A172 (cell line): Measurements from ENCODE around the gene SLC47A1. TPM values are rescaled to one million over a fixed set of nuclear protein-coding genes. Genes with fewer than 3 reads are reported as not detected.
"Not testable (repeated sequence)": the region's sequence is repeated elsewhere in the genome, so short reads cannot be mapped to it uniquely, and the experiment has no call there.

Source experiments
- DNase-seq: peaks from one replicate; pipeline ENCODE4 v3.0.0-alpha.2; 2015; ENCODE audit warnings: low spot score
- total RNA-seq: library from RNA; depleted of rRNA; stranded (reverse); fragments of >200 nt; shearing (Covaris generic); gene quantifications from 2 replicates; pipeline ENCODE4 v1.2.3, GENCODE V29; 2014; rRNA removed

SLC47A1 gene, protein sequence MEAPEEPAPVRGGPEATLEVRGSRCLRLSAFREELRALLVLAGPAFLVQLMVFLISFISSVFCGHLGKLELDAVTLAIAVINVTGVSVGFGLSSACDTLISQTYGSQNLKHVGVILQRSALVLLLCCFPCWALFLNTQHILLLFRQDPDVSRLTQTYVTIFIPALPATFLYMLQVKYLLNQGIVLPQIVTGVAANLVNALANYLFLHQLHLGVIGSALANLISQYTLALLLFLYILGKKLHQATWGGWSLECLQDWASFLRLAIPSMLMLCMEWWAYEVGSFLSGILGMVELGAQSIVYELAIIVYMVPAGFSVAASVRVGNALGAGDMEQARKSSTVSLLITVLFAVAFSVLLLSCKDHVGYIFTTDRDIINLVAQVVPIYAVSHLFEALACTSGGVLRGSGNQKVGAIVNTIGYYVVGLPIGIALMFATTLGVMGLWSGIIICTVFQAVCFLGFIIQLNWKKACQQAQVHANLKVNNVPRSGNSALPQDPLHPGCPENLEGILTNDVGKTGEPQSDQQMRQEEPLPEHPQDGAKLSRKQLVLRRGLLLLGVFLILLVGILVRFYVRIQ
- total RNA-seq, result 4.3 and 7.3 TPM in 2 replicates

DNA sequence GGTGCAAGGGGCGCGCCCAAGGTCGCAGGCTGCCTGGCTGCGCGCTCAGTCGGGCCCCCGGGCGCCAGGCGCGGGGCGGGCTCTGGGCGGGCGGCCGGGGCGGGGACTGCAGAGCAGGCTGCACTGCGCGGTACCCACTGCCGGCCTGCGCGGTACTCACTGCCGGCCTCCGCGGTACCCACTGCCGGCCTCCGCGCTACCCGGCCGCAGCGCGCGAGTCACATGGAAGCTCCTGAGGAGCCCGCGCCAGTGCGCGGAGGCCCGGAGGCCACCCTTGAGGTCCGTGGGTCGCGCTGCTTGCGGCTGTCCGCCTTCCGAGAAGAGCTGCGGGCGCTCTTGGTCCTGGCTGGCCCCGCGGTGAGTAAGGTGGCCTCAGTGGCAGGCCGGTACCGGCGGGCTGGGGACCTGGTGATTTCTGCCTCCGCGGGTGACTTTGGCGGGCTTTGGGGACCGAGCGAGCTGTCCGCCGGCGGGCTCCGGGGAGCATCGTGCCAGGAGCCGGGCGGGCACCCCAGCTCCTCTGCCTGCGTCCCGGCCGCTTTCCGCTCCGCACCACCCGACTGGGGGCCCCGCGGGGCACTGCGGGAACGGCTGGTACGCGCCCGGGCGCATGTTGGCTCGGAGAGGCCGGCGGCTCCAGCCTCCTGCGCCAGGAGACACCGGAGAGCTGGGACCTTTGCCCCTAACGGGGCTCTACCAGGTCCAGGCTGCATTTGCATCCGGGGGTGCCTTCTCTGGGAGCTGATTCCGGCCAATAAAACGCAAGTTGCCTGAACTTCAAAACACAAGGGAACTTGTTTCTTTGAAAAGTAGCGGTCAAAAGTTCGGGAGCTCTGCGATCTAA lies at the start of gene SLC47A1:
Gene SLC47A1 (plus strand): TSS at position 137 of the 844 bp plus-strand sequence. CDS start 86 bp downstream, at position 223.
- DNase-seq, result no peak

GRCh38 chr17:19485800-19486340 lies 47.8 kb upstream of the SLC47A1 start:
- DNase-seq, result no peak

GRCh38 chr17:19486351-19487023 lies 47.2 kb upstream of the SLC47A1 start:
- DNase-seq, result no peak

DNA sequence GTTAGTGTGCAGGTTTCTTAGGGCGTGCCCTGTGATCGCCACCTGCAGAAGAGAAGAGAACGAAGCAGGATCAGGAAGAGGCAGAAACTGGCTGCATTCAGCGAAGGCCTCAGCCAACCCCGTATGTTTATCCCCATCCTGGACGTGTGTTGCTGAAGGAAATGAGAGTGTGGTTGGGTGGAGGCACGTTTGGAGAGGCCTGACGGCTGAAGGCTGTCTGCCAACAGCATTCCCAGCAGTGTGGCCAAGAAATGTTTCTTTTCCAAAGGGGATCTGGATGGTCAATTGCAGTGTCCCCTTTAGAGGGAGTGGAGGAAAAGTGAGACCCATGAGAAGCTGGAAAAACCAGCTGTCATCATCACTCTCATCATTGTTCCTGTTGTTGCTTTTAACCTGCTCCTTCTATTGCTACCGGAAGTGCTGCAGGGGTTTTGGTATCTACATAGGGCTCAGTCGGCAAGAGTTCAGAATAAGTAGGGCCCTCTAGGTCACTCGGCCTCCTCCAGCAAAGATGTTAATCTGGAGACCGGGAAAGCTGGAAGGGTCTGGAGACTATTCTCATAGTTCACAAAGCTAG lies 46.5 kb upstream of the SLC47A1 start:
- DNase-seq, result no peak

DNA sequence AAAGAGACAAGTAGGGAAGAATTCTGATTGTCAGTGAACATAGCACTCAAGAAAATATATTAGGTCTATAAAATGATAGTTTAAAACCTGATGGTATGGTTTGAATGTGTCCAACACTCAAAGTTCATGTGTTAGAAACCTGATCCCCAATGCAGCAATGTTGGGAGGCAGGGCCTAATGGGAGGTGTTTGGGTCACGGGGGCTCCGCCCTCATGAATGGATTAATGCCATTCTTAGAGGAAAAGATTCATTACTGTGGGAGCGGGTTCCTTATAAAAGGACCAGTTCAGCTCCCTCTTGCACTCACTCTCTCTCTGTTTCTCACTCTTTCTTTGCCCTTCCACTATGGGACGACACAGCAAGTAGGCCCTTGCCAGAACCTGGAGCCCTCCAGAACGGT lies 41.5 kb upstream of the SLC47A1 start:
- no peak for DNase-seq

GRCh38 chr17:19494961-19495806 lies 38.5 kb upstream of the SLC47A1 start:
- DNase-seq, result no peak

DNA sequence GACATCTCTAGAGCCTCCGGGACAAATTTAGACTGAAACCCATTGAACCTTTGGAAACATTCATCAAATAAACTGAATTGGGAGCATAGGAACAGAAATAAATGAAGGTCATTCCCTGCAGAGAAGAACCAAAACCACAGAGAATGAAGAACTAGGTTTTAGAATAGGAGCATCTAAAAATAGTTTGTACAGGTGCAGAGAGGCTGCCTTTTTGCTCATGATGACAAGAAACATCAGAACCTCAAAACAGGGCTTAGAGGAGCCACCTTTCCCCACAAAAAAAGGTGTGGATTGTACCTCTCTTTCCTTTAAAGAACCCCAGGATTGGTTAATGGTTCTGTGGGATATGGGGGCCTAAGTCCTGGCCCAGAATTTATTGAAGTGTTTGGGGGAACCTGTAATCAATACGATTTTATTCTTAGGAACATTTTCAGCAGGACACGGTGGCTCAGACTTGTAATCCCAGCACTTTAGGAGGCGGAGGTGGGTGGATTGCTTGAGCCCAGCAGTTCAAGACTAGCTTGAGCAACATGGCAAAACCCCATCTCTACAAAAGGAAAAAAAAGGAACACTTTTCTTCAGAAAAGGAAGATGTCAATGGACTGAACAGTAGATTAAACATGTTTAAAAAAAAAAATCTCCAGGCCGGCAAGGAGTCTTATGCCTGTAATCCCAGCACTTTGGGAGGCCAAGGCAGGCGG lies 37.7 kb upstream of the SLC47A1 start:
- DNase-seq, result no peak

GRCh38 chr17:19497624-19498023 lies 36.0 kb upstream of the SLC47A1 start:
- DNase-seq, result no peak

DNA sequence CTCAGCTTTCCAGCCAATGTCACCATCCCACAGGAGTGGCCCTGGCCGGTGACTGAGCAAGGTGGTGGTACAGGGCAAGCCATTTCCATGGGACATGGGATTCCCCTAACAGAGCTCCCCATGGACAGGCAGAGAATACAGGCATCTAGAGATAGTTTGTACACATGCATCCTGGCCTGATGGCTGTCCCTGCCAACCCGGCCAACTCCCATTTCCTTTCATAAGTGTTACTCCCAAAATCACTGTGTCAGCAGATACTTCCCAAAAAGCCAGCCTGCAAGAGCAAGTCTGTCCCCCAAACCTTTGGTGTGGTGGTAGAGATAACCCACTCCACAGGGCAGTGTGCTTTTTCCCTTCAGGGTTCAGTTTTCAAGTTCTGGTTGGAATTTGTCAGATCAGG lies 32.4 kb upstream of the SLC47A1 start:
- no peak for DNase-seq

GRCh38 chr17:19502517-19502916 lies 31.1 kb upstream of the SLC47A1 start:
- DNase-seq, result no peak

DNA sequence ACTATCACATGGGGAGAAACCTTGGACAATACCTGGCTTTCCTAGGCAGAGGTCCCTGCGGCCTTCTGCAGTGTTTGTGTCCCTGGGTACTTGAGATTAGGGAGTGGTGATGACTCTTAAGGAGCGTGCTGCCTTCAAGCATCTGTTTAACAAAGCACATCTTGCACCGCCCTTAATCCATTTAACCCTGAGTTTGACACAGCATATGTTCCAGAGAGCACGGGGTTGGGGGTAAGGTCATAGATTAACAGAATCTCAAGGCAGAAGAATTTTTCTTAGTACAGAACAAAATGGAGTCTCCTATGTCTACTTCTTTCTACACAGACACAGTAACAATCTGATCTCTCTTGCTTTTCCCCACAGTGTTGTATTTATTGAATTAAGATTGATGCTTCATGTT lies 28.1 kb upstream of the SLC47A1 start:
- DNase-seq, result not testable (repeated sequence)

GRCh38 chr17:19507775-19508576 lies 25.7 kb upstream of the SLC47A1 start:
- DNase-seq, result peak; percentile 92

DNA sequence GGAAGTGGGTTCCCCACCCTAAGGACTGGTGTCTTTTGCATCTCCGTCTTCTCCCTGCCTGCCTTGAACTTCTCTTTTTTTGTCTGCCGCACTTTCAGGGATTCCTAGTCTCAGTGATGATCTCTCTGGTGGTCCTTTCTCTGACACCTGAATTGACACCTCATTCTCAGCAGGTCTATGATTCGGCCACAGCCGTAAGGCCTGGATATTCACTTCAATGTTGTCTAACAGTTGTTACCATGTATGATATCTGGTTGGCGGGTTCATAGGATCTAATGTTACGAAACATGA lies 25.1 kb upstream of the SLC47A1 start:
- DNase-seq, result peak; percentile 5

GRCh38 chr17:19509281-19509852 lies 24.3 kb upstream of the SLC47A1 start:
- DNase-seq, result not testable (repeated sequence)

GRCh38 chr17:19510903-19511302 lies 22.8 kb upstream of the SLC47A1 start:
- DNase-seq, result no peak

DNA sequence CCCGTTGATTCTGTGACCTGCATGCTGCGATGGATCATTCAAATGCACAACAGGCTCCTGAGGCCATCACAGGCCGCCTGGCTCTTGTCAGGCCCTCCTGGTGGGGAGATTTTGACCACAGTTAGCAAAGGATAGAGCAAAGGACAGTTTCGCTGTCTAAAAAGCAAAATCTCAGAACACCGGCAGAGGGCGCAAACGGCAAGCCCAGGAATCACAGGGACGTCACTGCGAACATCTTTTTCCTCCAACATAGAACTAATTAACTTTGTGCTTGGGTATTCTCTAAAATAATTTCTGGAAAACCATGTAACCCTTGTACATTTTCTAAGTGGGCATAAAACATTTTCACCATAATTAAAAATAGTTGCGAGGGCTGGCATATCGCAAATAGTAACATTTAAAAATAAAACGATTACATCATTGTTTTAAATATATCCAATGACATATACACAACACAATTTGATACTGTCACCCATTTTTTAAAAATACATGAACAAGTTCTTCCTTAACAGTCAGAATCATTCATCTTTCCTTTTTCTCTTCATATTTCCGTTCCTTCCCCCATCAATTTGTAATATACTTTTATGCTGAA lies 19.7 kb upstream of the SLC47A1 start:
- DNase-seq, result peak; percentile 77

- DNase-seq, result no peak
Measured at GRCh38 chr17:19517699-19518098, 16.0 kb upstream of the SLC47A1 start.
